B cell (primary cell): ENCODE data around the gene OSBP2. TPM values are rescaled to one million over a fixed set of nuclear protein-coding genes. Genes with fewer than 3 reads are reported as not detected.

Experiments used
- ATAC-seq: fragments of 200-7000 bp; cut with Tn5 transposase; one replicate; pipeline ENCODE4 v1.10.0; 2021; ENCODE audit warnings: low read depth, mild to moderate bottlenecking, moderate number of reproducible peaks, moderate library complexity
- CTCF ChIA-PET: fragments of 350-600 bp; sonication (Branson Sonifier 250); formaldehyde crosslinking; loops from one replicate; lab custom pipeline; 2021; ENCODE audit warnings: antibody characterized with exemption, inconsistent platforms; lab: Charles Lee
- POLR2A ChIA-PET: fragments of 350-600 bp; sonication (Branson Sonifier 250); formaldehyde crosslinking; loops from one replicate; lab custom pipeline; 2021; ENCODE audit warnings: antibody characterized with exemption; lab: Charles Lee
- DNase-seq: peaks from one replicate; pipeline ENCODE4 v3.0.0; 2013
- H2AFZ ChIP-seq: 2 replicates; pipeline ENCODE4 v1.6.1; 2012; ENCODE audit warnings: mild to moderate bottlenecking, low read depth, low read length; ENCODE audit not compliant: insufficient read depth, poor library complexity, severe bottlenecking
- H3K27ac ChIP-seq, 2 donors: 1 replicate in 1 of 2; 2 replicates in 1 of 2; pipeline ENCODE4 v1.5.1; 2012 to 2013; ENCODE audit warnings: low read length in 2 of 2, mild to moderate bottlenecking in 2 of 2, moderate library complexity in 1 of 2
- H3K27me3 ChIP-seq, 4 experiments: fragments of 200-600 bp in 1 of 4; sonication (generic) in 1 of 4; replicated peaks in 1 of 4; 1 replicate in 2 of 4; 2 replicates in 2 of 4; pipeline versions ENCODE4 v1.6.1 to v1.7.0; 2013 to 2016; ENCODE audit warnings: low read length in 3 of 4, mild to moderate bottlenecking in 2 of 4, mixed read lengths in 1 of 4, moderate library complexity in 1 of 4; ENCODE audit not compliant: insufficient read depth in 4 of 4, control insufficient read depth in 3 of 4; ENCODE audit errors: control extremely low read depth in 1 of 4
- H3K36me3 ChIP-seq, 2 experiments: replicated peaks in 1 of 2; 1 replicate in 1 of 2; 2 replicates in 1 of 2; pipeline versions ENCODE4 v1.6.1 to v1.7.1; 2013; ENCODE audit warnings: low read length in 1 of 2; ENCODE audit not compliant: insufficient read depth in 2 of 2, control insufficient read depth in 1 of 2; ENCODE audit errors: control extremely low read depth in 1 of 2, extremely low read depth in 1 of 2
- H3K4me1 ChIP-seq, 2 donors: fragments of 200-600 bp in 1 of 2; sonication (generic) in 1 of 2; 1 replicate in 1 of 2; 2 replicates in 1 of 2; pipeline versions ENCODE4 v1.5.1 to v1.6.1; 2013 to 2017; ENCODE audit warnings: low read length in 2 of 2; ENCODE audit not compliant: control insufficient read depth in 2 of 2, insufficient read depth in 2 of 2
- H3K4me2 ChIP-seq: replicated peaks from 2 replicates; pipeline ENCODE3; 2012; ENCODE audit warnings: mild to moderate bottlenecking, low read depth, low read length; ENCODE audit not compliant: poor library complexity, severe bottlenecking
- H3K4me3 ChIP-seq, 5 experiments: fragments of 200-600 bp in 1 of 5; sonication (generic) in 1 of 5; 1 replicate in 3 of 5; 2 replicates in 2 of 5; pipeline versions ENCODE4 v1.5.1 to v1.7.0; 2011 to 2016; ENCODE audit warnings: low read length in 4 of 5, mild to moderate bottlenecking in 4 of 5, low read depth in 2 of 5, control low read depth in 1 of 5, moderate library complexity in 1 of 5; ENCODE audit not compliant: insufficient read depth in 1 of 5; ENCODE audit errors: control extremely low read depth in 1 of 5, extremely low read depth in 1 of 5
- H3K79me2 ChIP-seq: fragments of 200-600 bp; sonication (generic); one replicate; pipeline ENCODE4 v1.6.0; 2016; ENCODE audit warnings: low read length; ENCODE audit not compliant: control insufficient read depth, insufficient read depth
- H3K9ac ChIP-seq: fragments of 200-600 bp; sonication (generic); 2 replicates; pipeline ENCODE4 v1.6.1; 2017; ENCODE audit warnings: mild to moderate bottlenecking, low read length, moderate library complexity
- H3K9me3 ChIP-seq, 3 donors: one replicate each; pipeline versions ENCODE4 v1.6.1 to v1.7.1; 2013; ENCODE audit warnings: low read length in 2 of 3; ENCODE audit not compliant: control insufficient read depth in 2 of 3, insufficient read depth in 1 of 3; ENCODE audit errors: control extremely low read depth in 1 of 3
- H4K20me1 ChIP-seq: 2 replicates; pipeline ENCODE4 v1.6.0; 2012; ENCODE audit warnings: mild to moderate bottlenecking, low read length; ENCODE audit not compliant: insufficient read depth, control insufficient read depth, poor library complexity, severe bottlenecking
- H3K27ac Mint-ChIP-seq: one replicate; pipeline ENCODE4 v1.8.0; 2021; ENCODE audit warnings: mixed read lengths
- H3K27me3 Mint-ChIP-seq: one replicate; pipeline ENCODE4 v1.8.0; 2021; ENCODE audit warnings: mixed read lengths
- H3K4me1 Mint-ChIP-seq: one replicate; pipeline ENCODE4 v1.8.0; 2021; ENCODE audit warnings: mixed read lengths
- H3K4me3 Mint-ChIP-seq: one replicate; pipeline ENCODE4 v1.8.0; 2021; ENCODE audit warnings: mixed read lengths
- H3K9me3 Mint-ChIP-seq: one replicate; pipeline ENCODE4 v1.8.0; 2022; ENCODE audit warnings: mixed read lengths; ENCODE audit not compliant: insufficient read depth
- CTCF ChIP-seq: fragments of 200-600 bp; IDR thresholded peaks from one replicate; pipeline ENCODE4 v1.8.0; 2022; ENCODE audit warnings: antibody characterized with exemption, mild to moderate bottlenecking
- EZH2 ChIP-seq: IDR thresholded peaks from 2 replicates; pipeline ENCODE4 v1.6.1; 2012; ENCODE audit warnings: borderline replicate concordance, low read depth, mild to moderate bottlenecking, moderate library complexity, low read length; ENCODE audit not compliant: insufficient read depth, poor library complexity, severe bottlenecking
- WGBS: methylation state at CpG from one replicate; pipeline ENCODE4 v1.1.5; 2013; ENCODE audit warnings: missing lambda C conversion rate; ENCODE audit not compliant: insufficient coverage; 5-methylcytosine and 5-hydroxymethylcytosine counted together
- intact Hi-C: fragments of 100-400 bp; cut with micrococcal nuclease; formaldehyde crosslinking; loops from one replicate; pipeline ENCODE4 v1.10.0; 2022
- polyA plus RNA-seq: library from polyadenylated mRNA; depleted of rRNA; stranded (reverse); fragments of >200 nt; gene quantifications from 2 replicates; pipeline ENCODE4 v1.2.3, GENCODE V29; 2012
- total RNA-seq, 2 donors: library from RNA; stranded (reverse); fragments of 120-200 nt in 1 of 2; gene quantifications; 1 replicate in 1 of 2; 2 replicates in 1 of 2; pipeline versions ENCODE4 v1.2.3 to v1.2.4, GENCODE V29; 2013 to 2022

Gene OSBP2
- total and polyA plus RNA-seq, 2 donors (not counting 1 experiment from before 2014, with no cell fraction given) = 0.10 to 1.0 TPM

- ChIA-PET CTCF (no interaction called here), POLR2A (interaction anchor here (0.7 kb wide), 1 partner anchor 12 kb away, joined by 3 read pairs; no protein-coding TSS in a partner anchor)
- Histone ChIP-seq H3K4me1 (peaks cover 0 to 7% of the 10 kb centered on the region in 2 donors), H3K79me2 (no peaks in the 10 kb centered on the region), H4K20me1 (no peaks in the 10 kb centered on the region), H3K9me3 (no peaks in the 10 kb centered on the region), H3K27ac (no peak overlapping the region), H3K36me3 (no peaks in the 10 kb centered on the region), H3K27me3 (no peaks in the 10 kb centered on the region), H2AFZ (no peak overlapping the region), H3K4me3 (no peak overlapping the region), H3K4me2 (no peak overlapping the region), H3K9ac (no peak overlapping the region)
- Mint-ChIP-seq H3K27ac (no peak overlapping the region), H3K9me3 (no peaks in the 10 kb centered on the region), H3K4me1 (peaks cover 9% of the 10 kb centered on the region), H3K27me3 (no peaks in the 10 kb centered on the region), H3K4me3 (no peak overlapping the region)
- 95% methylated on average over 25 of the region's 25 CpGs for WGBS
- intact Hi-C loops = no loop called here
- DNase-seq = no peak
- ATAC-seq = no peak
- TF ChIP-seq CTCF = no peak
Measured at GRCh38 chr22:30646518-30647160, 48.0 kb upstream of the OSBP2 start.

GRCh38 chr22:30647536-30647935 lies 47.1 kb upstream of the OSBP2 start:
- TF ChIP-seq CTCF = no peak
- no peak for TF ChIP-seq EZH2
- Mint-ChIP-seq H3K9me3 (no peaks in the 10 kb centered on the region), H3K4me3 (no peak overlapping the region), H3K4me1 (peaks cover 9% of the 10 kb centered on the region), H3K27ac (no peak overlapping the region), H3K27me3 (no peaks in the 10 kb centered on the region)
- peaks cover 0 to 7% of the 10 kb centered on the region in 2 donors for H3K4me1 ChIP-seq
- H3K79me2 ChIP-seq = no peaks in the 10 kb centered on the region
- H3K27ac ChIP-seq = no peak overlapping the region
- ATAC-seq = no peak
- H4K20me1 ChIP-seq = no peaks in the 10 kb centered on the region
- POLR2A ChIA-PET = no interaction called here
- no peak for DNase-seq
- intact Hi-C loops = no loop called here
- H3K27me3 ChIP-seq = no peaks in the 10 kb centered on the region
- H3K9me3 ChIP-seq = no peaks in the 10 kb centered on the region
- no peak overlapping the region for H3K4me2 ChIP-seq
- CTCF ChIA-PET = interaction anchor here (3.9 kb wide), 1 partner anchor 12 kb away, joined by 20 read pairs; the partner anchor contains the start of gene SLC35E4
- no peak overlapping the region for H3K4me3 ChIP-seq
- no peak overlapping the region for H3K9ac ChIP-seq
- no peaks in the 10 kb centered on the region for H3K36me3 ChIP-seq
- H2AFZ ChIP-seq = no peak overlapping the region
- WGBS = 100% methylated on average over 2 of the region's 3 CpGs
